Parathyroid adenoma (tissue), 2 donors: ENCODE results near the gene ANO9.

Experiments used
- H2AFZ ChIP-seq: fragments of 300-600 bp; sonication (generic); one replicate; pipeline ENCODE4 v1.7.0; 2017; ENCODE audit warnings: antibody characterized with exemption, mild to moderate bottlenecking
- H3K27ac ChIP-seq: fragments of 300-600 bp; sonication (generic); one replicate; pipeline ENCODE4 v1.7.0; 2017
- H3K27me3 ChIP-seq: fragments of 300-600 bp; sonication (generic); one replicate; pipeline ENCODE4 v1.7.0; 2017; ENCODE audit warnings: low read length; ENCODE audit not compliant: control insufficient read depth, insufficient read depth
- H3K36me3 ChIP-seq: fragments of 300-600 bp; sonication (generic); one replicate; pipeline ENCODE4 v1.7.0; 2017; ENCODE audit warnings: low read length; ENCODE audit not compliant: control insufficient read depth, insufficient read depth
- H3K4me1 ChIP-seq: fragments of 300-600 bp; sonication (generic); one replicate; pipeline ENCODE4 v1.7.0; 2017; ENCODE audit warnings: control low read depth
- H3K4me2 ChIP-seq: fragments of 300-600 bp; sonication (generic); one replicate; pipeline ENCODE4 v1.7.0; 2017; ENCODE audit warnings: low read length
- H3K4me3 ChIP-seq: fragments of 300-600 bp; sonication (generic); one replicate; pipeline ENCODE4 v1.7.0; 2017; ENCODE audit warnings: low read depth, low read length
- H3K79me2 ChIP-seq: fragments of 300-600 bp; sonication (generic); one replicate; pipeline ENCODE4 v1.7.0; 2017; ENCODE audit warnings: control low read depth
- H3K9ac ChIP-seq: fragments of 300-600 bp; sonication (generic); one replicate; pipeline ENCODE4 v1.7.0; 2017; ENCODE audit warnings: mild to moderate bottlenecking
- H3K9me3 ChIP-seq: fragments of 300-600 bp; sonication (generic); one replicate; pipeline ENCODE4 v1.7.0; 2017; ENCODE audit warnings: low read length; ENCODE audit not compliant: control insufficient read depth
- CTCF ChIP-seq: fragments of 300-600 bp; sonication (generic); IDR thresholded peaks from one replicate; pipeline ENCODE4 v1.7.0; 2017; ENCODE audit warnings: antibody characterized with exemption, mild to moderate bottlenecking
- donor health status: primary hyperparathyroidism.

ANO9 gene

GRCh38 chr11:457111-457760, 15.4 kb upstream of the ANO9 start:
- peaks cover 11% of the 10 kb centered on the region for H3K4me1 ChIP-seq
- H3K4me2 ChIP-seq: no peak overlapping the region
- H3K4me3 ChIP-seq: no peak overlapping the region
- H3K36me3 ChIP-seq: no peaks in the 10 kb centered on the region
- H3K79me2 ChIP-seq: peaks cover 10% of the 10 kb centered on the region
- peak overlapping the region; percentile 95 for H3K27ac ChIP-seq
- no peak overlapping the region for H3K9ac ChIP-seq
- H2AFZ ChIP-seq: no peak overlapping the region
- no peaks in the 10 kb centered on the region for H3K9me3 ChIP-seq
- TF ChIP-seq CTCF: no peak
- no peaks in the 10 kb centered on the region for H3K27me3 ChIP-seq

- H3K36me3 ChIP-seq: no peaks in the 10 kb centered on the region
- no peaks in the 10 kb centered on the region for H3K9me3 ChIP-seq
- peaks cover 7% of the 10 kb centered on the region for H3K79me2 ChIP-seq
- H3K4me3 ChIP-seq: no peak overlapping the region
- TF ChIP-seq CTCF: no peak
- no peak overlapping the region for H3K4me2 ChIP-seq
- peaks cover 13% of the 10 kb centered on the region for H3K4me1 ChIP-seq
- H3K27ac ChIP-seq: peak overlapping the region; percentile 95
- H2AFZ ChIP-seq: peak overlapping the region; percentile 22
- no peak overlapping the region for H3K9ac ChIP-seq
- H3K27me3 ChIP-seq: no peaks in the 10 kb centered on the region
Observed at GRCh38 chr11:456533-456932, 14.7 kb upstream of the ANO9 start.

GRCh38 chr11:455566-456147, 13.8 kb upstream of the ANO9 start:
- H3K4me3 ChIP-seq: peak overlapping the region; percentile 14
- H2AFZ ChIP-seq: no peak overlapping the region
- H3K9me3 ChIP-seq: no peaks in the 10 kb centered on the region
- H3K27ac ChIP-seq: peak overlapping the region; percentile 95
- H3K36me3 ChIP-seq: no peaks in the 10 kb centered on the region
- H3K4me1 ChIP-seq: peaks cover 17% of the 10 kb centered on the region
- H3K9ac ChIP-seq: no peak overlapping the region
- H3K27me3 ChIP-seq: no peaks in the 10 kb centered on the region
- no peak overlapping the region for H3K4me2 ChIP-seq
- H3K79me2 ChIP-seq: peaks cover 7% of the 10 kb centered on the region
- no peak for TF ChIP-seq CTCF

- no peak overlapping the region for H3K9ac ChIP-seq
- H3K36me3 ChIP-seq: no peaks in the 10 kb centered on the region
- H3K9me3 ChIP-seq: no peaks in the 10 kb centered on the region
- H2AFZ ChIP-seq: no peak overlapping the region
- peaks cover 17% of the 10 kb centered on the region for H3K4me1 ChIP-seq
- H3K27me3 ChIP-seq: no peaks in the 10 kb centered on the region
- no peak overlapping the region for H3K4me3 ChIP-seq
- TF ChIP-seq CTCF: no peak
- no peak overlapping the region for H3K4me2 ChIP-seq
- peaks cover 7% of the 10 kb centered on the region for H3K79me2 ChIP-seq
- peak overlapping the region; percentile 95 for H3K27ac ChIP-seq
Observed at GRCh38 chr11:454801-455565, 13.2 kb upstream of the ANO9 start.
